IMR-90 (cell line): ENCODE results near the gene CYP11A1. TPM values are rescaled to one million over a fixed set of nuclear protein-coding genes. Genes with fewer than 3 reads are reported as not detected.
A peak's percentile ranks its signal among the peaks of the same experiment; 100 is the strongest.

Experiments used
- ATAC-seq: fragments of 200-7000 bp; cut with Tn5 transposase; 2 replicates; pipeline ENCODE4 v1.9.1; 2020; ENCODE audit warnings: low read depth, mild to moderate bottlenecking, moderate library complexity
- BruUV-seq: library from RNA; stranded (reverse); fragments of 400-500 nt; replicated peaks from 2 replicates; lab custom pipeline; 2021; lab: Mats Ljungman, UMichigan
- CTCF ChIA-PET: fragments of 300-600 bp; formaldehyde crosslinking; extraction: SDS; loops from one replicate; lab custom pipeline; 2021; ENCODE audit warnings: antibody characterized with exemption; lab: Yijun Ruan, JAX
- POLR2A ChIA-PET: fragments of 300-600 bp; sonication (Branson Sonifier 250); formaldehyde crosslinking; loops from one replicate; lab custom pipeline; 2022; ENCODE audit warnings: antibody characterized with exemption; ENCODE audit not compliant: unreplicated experiment; lab: Charles Lee
- DNase-seq: peaks from one replicate; pipeline ENCODE4 v3.0.0; 2013
- H2AFZ ChIP-seq: replicated peaks from 2 replicates; pipeline ENCODE3; 2013; ENCODE audit warnings: low read length, mild to moderate bottlenecking; ENCODE audit not compliant: poor library complexity
- H2AK5ac ChIP-seq: 2 replicates; pipeline ENCODE4 v1.6.1; 2013; ENCODE audit warnings: low read depth, low read length, inconsistent platforms
- H2AK9ac ChIP-seq: replicated peaks from 2 replicates; pipeline ENCODE3; 2013; ENCODE audit warnings: mild to moderate bottlenecking, low read depth, low read length, moderate library complexity; ENCODE audit not compliant: poor library complexity
- H2BK120ac ChIP-seq: 2 replicates; pipeline ENCODE4 v1.6.1; 2013; ENCODE audit warnings: low read depth, low read length, inconsistent platforms
- H2BK15ac ChIP-seq: 3 replicates; pipeline ENCODE4 v1.6.1; 2013; ENCODE audit warnings: low read depth, low read length, inconsistent platforms
- H2BK20ac ChIP-seq: 2 replicates; pipeline ENCODE4 v1.6.1; 2013; ENCODE audit warnings: low read depth, mild to moderate bottlenecking, inconsistent platforms, low read length, moderate library complexity
- H2BK5ac ChIP-seq: 2 replicates; pipeline ENCODE4 v1.6.1; 2013; ENCODE audit warnings: mild to moderate bottlenecking, low read depth, low read length, inconsistent platforms; ENCODE audit not compliant: poor library complexity, severe bottlenecking
- H3K14ac ChIP-seq: replicated peaks from 2 replicates; pipeline ENCODE4 v1.6.1; 2013; ENCODE audit warnings: low read depth, low read length, inconsistent platforms
- H3K18ac ChIP-seq: 2 replicates; pipeline ENCODE4 v1.6.1; 2013; ENCODE audit warnings: low read depth, low read length, control low read depth
- H3K23ac ChIP-seq: 2 replicates; pipeline ENCODE4 v1.6.1; 2013; ENCODE audit warnings: low read depth, low read length, inconsistent platforms
- H3K27ac ChIP-seq: 2 replicates; pipeline ENCODE4 v1.5.1; 2013; ENCODE audit warnings: mild to moderate bottlenecking, control low read depth, low read length; ENCODE audit not compliant: insufficient read depth
- H3K27me3 ChIP-seq: 2 replicates; pipeline ENCODE4 v1.6.1; 2013; ENCODE audit warnings: low read length; ENCODE audit not compliant: control insufficient read depth, insufficient read depth
- H3K36me3 ChIP-seq: 2 replicates; pipeline ENCODE4 v1.6.1; 2013; ENCODE audit warnings: low read length, mixed read lengths; ENCODE audit not compliant: control insufficient read depth, insufficient read depth
- H3K4ac ChIP-seq: 2 replicates; pipeline ENCODE4 v1.6.1; 2013; ENCODE audit warnings: low read depth, low read length, inconsistent platforms
- H3K4me1 ChIP-seq: 2 replicates; pipeline ENCODE4 v1.6.1; 2013; ENCODE audit warnings: low read length, mixed read lengths; ENCODE audit not compliant: control insufficient read depth, insufficient read depth
- H3K4me2 ChIP-seq: 2 replicates; pipeline ENCODE4 v1.6.1; 2013; ENCODE audit warnings: low read depth, mild to moderate bottlenecking, control low read depth, low read length, moderate library complexity
- H3K4me3 ChIP-seq: 2 replicates; pipeline ENCODE4 v1.5.1; 2013; ENCODE audit warnings: low read depth, mild to moderate bottlenecking, control low read depth, low read length, moderate library complexity; ENCODE audit not compliant: insufficient read depth
- H3K56ac ChIP-seq: 2 replicates; pipeline ENCODE4 v1.6.1; 2013; ENCODE audit warnings: low read length, inconsistent platforms; ENCODE audit not compliant: insufficient read depth; ENCODE audit errors: extremely low read depth
- H3K79me1 ChIP-seq, 2 experiments: 2 replicates each; pipeline ENCODE4 v1.6.1; 2013; ENCODE audit warnings: low read length in 2 of 2, inconsistent platforms in 1 of 2, low read depth in 1 of 2
- H3K9ac ChIP-seq: 2 replicates; pipeline ENCODE4 v1.6.1; 2013; ENCODE audit warnings: low read depth, low read length, control low read depth
- H3K9me1 ChIP-seq: 2 replicates; pipeline ENCODE4 v1.6.1; 2013; ENCODE audit warnings: low read length, inconsistent platforms; ENCODE audit not compliant: insufficient read depth
- H3K9me3 ChIP-seq: 2 replicates; pipeline ENCODE4 v1.6.1; 2013; ENCODE audit warnings: low read length; ENCODE audit not compliant: control insufficient read depth, insufficient read depth
- H4K20me1 ChIP-seq: 2 replicates; pipeline ENCODE4 v1.6.1; 2013; ENCODE audit warnings: low read length, inconsistent platforms; ENCODE audit not compliant: insufficient read depth
- H4K5ac ChIP-seq: 2 replicates; pipeline ENCODE4 v1.6.1; 2013; ENCODE audit warnings: mild to moderate bottlenecking, low read depth, low read length, control low read depth
- H4K8ac ChIP-seq, 2 experiments: 2 replicates each; pipeline ENCODE4 v1.6.1; 2013; ENCODE audit warnings: low read depth in 2 of 2, low read length in 2 of 2, control low read depth in 1 of 2, inconsistent platforms in 1 of 2
- H4K91ac ChIP-seq: 2 replicates; pipeline ENCODE4 v1.6.1; 2013; ENCODE audit warnings: low read depth, low read length, inconsistent platforms; ENCODE audit not compliant: insufficient read depth
- POLR2A ChIP-seq: IDR thresholded peaks from 2 replicates; pipeline ENCODE4 v1.6.1; 2012; ENCODE audit warnings: mild to moderate bottlenecking, low read depth, low read length
- RAD21 ChIP-seq: IDR thresholded peaks from 2 replicates; pipeline ENCODE4 v1.6.1; 2012; ENCODE audit warnings: low read length, improper control_type of control experiment
- SMC3 ChIP-seq: fragments of 150-350 bp; IDR thresholded peaks from 2 replicates; pipeline ENCODE4 v1.6.1; 2016; ENCODE audit warnings: low read depth, mild to moderate bottlenecking, antibody characterized with exemption, low read length, moderate library complexity
- USF2 ChIP-seq: fragments of 150-350 bp; IDR thresholded peaks from 2 replicates; pipeline ENCODE4 v1.6.1; 2017; ENCODE audit warnings: mild to moderate bottlenecking, antibody characterized with exemption, low read length, low read depth
- WGBS, 2 experiments: methylation state at CpG; one replicate each; pipeline versions ENCODE4 v1.1.5 to v1.1.7; 2013; ENCODE audit warnings: missing lambda C conversion rate in 2 of 2; ENCODE audit not compliant: insufficient read length in 1 of 2; ENCODE audit errors: extremely low coverage in 2 of 2; 5-methylcytosine and 5-hydroxymethylcytosine counted together
- dilution Hi-C: fragments of 300-500 bp; cut with HindIII; formaldehyde crosslinking; loops from one replicate; pipeline ENCODE4 v1.14.3; 2018; ENCODE audit warnings: low sequenced_read_pairs; ENCODE audit not compliant: unreplicated experiment
- in situ Hi-C: fragments of 300-500 bp; cut with MboI; formaldehyde crosslinking; loops from 3 replicates; pipeline ENCODE4 v1.14.3; 2019; ENCODE audit warnings: low sequenced_read_pairs, inconsistent platforms, mixed read lengths
- intact Hi-C: fragments of 100-400 bp; cut with micrococcal nuclease; formaldehyde crosslinking; loops from 2 replicates; pipeline ENCODE4 v1.10.0; 2022
- polyA plus RNA-seq, 3 experiments: library from polyadenylated mRNA; depleted of rRNA; stranded (reverse); fragments of >200 nt; gene quantifications; 2 replicates each; pipeline ENCODE4 v1.2.3, GENCODE V29; 2012; ENCODE audit warnings: low replicate concordance in 1 of 3
- total RNA-seq: library from RNA; depleted of rRNA; stranded (reverse); fragments of >200 nt; gene quantifications from 2 replicates; pipeline ENCODE4 v1.2.3, GENCODE V29; 2012

CYP11A1 gene
- total and polyA plus RNA-seq, 2 of the 4 experiments (the other 2 are of a cell fraction), result 0.18 to 0.50 TPM

GRCh38 chr15:74400313-74400860, 32.9 kb upstream of the CYP11A1 start:
- WGBS, 2 experiments, result 88% methylated on average over 3 of the region's 10 CpGs; no CpG with 5 or more reads in 1 of the 2 experiments
- Histone ChIP-seq H3K4me3 (no peak overlapping the region), H3K9ac (peak overlapping the region; percentile 19; the same call in 1 of the 2 replicates), H3K79me1 (peaks cover 0 to 32% of the 10 kb centered on the region in 2 experiments; a peak in 3 of 4 replicates), H3K9me1 (peaks cover 42% of the 10 kb centered on the region), H3K27me3 (no peaks in the 10 kb centered on the region), H3K4ac (peak overlapping the region; percentile 91), H4K5ac (peak overlapping the region; percentile 51; the same call in 1 of the 2 replicates), H2BK20ac (peak overlapping the region; percentile 90; the same call in 1 of the 2 replicates), H2AK5ac (peak overlapping the region; percentile 88), H4K20me1 (no peaks in the 10 kb centered on the region), H2BK15ac (peak overlapping the region; percentile 86; the same call in 1 of the 3 replicates), H3K56ac (no peak overlapping the region; the same call in 1 of the 2 replicates), H4K91ac (peak overlapping the region; percentile 77; the same call in 1 of the 2 replicates), H2BK120ac (peak overlapping the region; percentile 95), H2AFZ (peak overlapping the region; percentile 67), H2AK9ac (peak overlapping the region; percentile 95), H3K36me3 (no peaks in the 10 kb centered on the region), H3K4me1 (peaks cover 38% of the 10 kb centered on the region), H3K9me3 (no peaks in the 10 kb centered on the region), H2BK5ac (peak overlapping the region; percentile 74), H4K8ac (peak overlapping the region; percentile 42 to 83; a peak in 3 of 4 replicates), H3K14ac (peak overlapping the region; percentile 97), H3K27ac (no peak overlapping the region; the same call in 1 of the 2 replicates), H3K4me2 (no peak overlapping the region), H3K18ac (peak overlapping the region; percentile 6; the same call in 1 of the 2 replicates), H3K23ac (peak overlapping the region; percentile 84)
- no peak for DNase-seq
- in situ Hi-C loops (no loop called here), intact Hi-C loops (no loop called here), dilution Hi-C loops (no loop called here)
- CTCF ChIA-PET, result no interaction called here
- no TSS peak for BruUV-seq
- no peak for TF ChIP-seq RAD21
- no peak for TF ChIP-seq SMC3
- no peak for TF ChIP-seq POLR2A
- TF ChIP-seq USF2, result no peak
- POLR2A ChIA-PET, result no interaction called here
- no peak for ATAC-seq
